HEK293 (cell line): ENCODE measurements around the gene TBC1D24.
"Not testable (repeated sequence)": the region's sequence is repeated elsewhere in the genome, so short reads cannot be mapped to it uniquely, and the experiment has no call there.

ENCODE experiments used
- CTCF ChIA-PET: fragments of 350-600 bp; formaldehyde crosslinking; extraction: SDS; loops from one replicate; lab custom pipeline; 2021; ENCODE audit warnings: antibody characterized with exemption; lab: Yijun Ruan, JAX
- POLR2A ChIA-PET: fragments of 300-600 bp; formaldehyde crosslinking; extraction: SDS; loops from one replicate; lab custom pipeline; 2020; ENCODE audit warnings: antibody characterized with exemption, inconsistent platforms; lab: Yijun Ruan, JAX
- H3K27ac ChIP-seq: fragments of 200-500 bp; sonication (Bioruptor generic); 2 replicates; pipeline ENCODE4 v1.5.1; 2014; ENCODE audit warnings: low read depth, low read length, control low read depth, inconsistent platforms; ENCODE audit errors: extremely low read depth
- H3K36me3 ChIP-seq, 2 experiments: fragments of 200-500 bp in 1 of 2; sonication (Bioruptor generic) in 1 of 2; 1 replicate in 1 of 2; 2 replicates in 1 of 2; pipeline ENCODE4 v1.5.1; 2014 to 2017; ENCODE audit warnings: inconsistent platforms in 2 of 2, low read length in 2 of 2; ENCODE audit not compliant: control insufficient read depth in 2 of 2, insufficient read depth in 1 of 2
- H3K4me1 ChIP-seq: fragments of 200-500 bp; sonication (Bioruptor generic); 2 replicates; pipeline ENCODE4 v1.5.1; 2014; ENCODE audit warnings: mild to moderate bottlenecking, low read length, inconsistent platforms; ENCODE audit not compliant: control insufficient read depth, insufficient read depth
- H3K4me3 ChIP-seq: 2 replicates; pipeline ENCODE4 v1.5.1; 2011; ENCODE audit warnings: low read depth, mild to moderate bottlenecking, control low read depth, low read length, moderate library complexity
- H3K9me3 ChIP-seq: fragments of 200-500 bp; sonication (Bioruptor generic); 2 replicates; pipeline ENCODE4 v1.5.1; 2014; ENCODE audit warnings: low read depth, low read length, inconsistent platforms; ENCODE audit not compliant: control insufficient read depth, insufficient read depth
- IKZF3 ChIP-seq: fragments of 450-650 bp; IDR thresholded peaks from 2 replicates; pipeline ENCODE4 v1.5.0; 2018; ENCODE audit warnings: missing biosample characterization, mild to moderate bottlenecking, missing genetic modification characterization, moderate library complexity
- MYNN ChIP-seq: fragments of 450-650 bp; formaldehyde crosslinking; IDR thresholded peaks from 2 replicates; pipeline ENCODE4 v1.5.1; 2016; ENCODE audit warnings: missing biosample characterization, missing genetic modification characterization, borderline replicate concordance
- PRDM6 ChIP-seq: fragments of 450-650 bp; formaldehyde crosslinking; IDR thresholded peaks from 2 replicates; pipeline ENCODE4 v1.5.1; 2017; ENCODE audit warnings: missing biosample characterization, missing genetic modification characterization
- ZBTB10 ChIP-seq: fragments of 450-650 bp; formaldehyde crosslinking; IDR thresholded peaks from 2 replicates; pipeline ENCODE4 v1.5.1; 2016; ENCODE audit warnings: missing biosample characterization, missing genetic modification characterization
- ZBTB8A ChIP-seq: fragments of 450-650 bp; formaldehyde crosslinking; IDR thresholded peaks from 2 replicates; pipeline ENCODE4 v1.5.1; 2016; ENCODE audit warnings: missing biosample characterization, missing genetic modification characterization
- ZFP41 ChIP-seq: fragments of 450-650 bp; formaldehyde crosslinking; IDR thresholded peaks from 2 replicates; pipeline ENCODE4 v1.5.1; 2016; ENCODE audit warnings: missing biosample characterization, missing genetic modification characterization, borderline replicate concordance
- ZIC2 ChIP-seq: fragments of 450-650 bp; formaldehyde crosslinking; IDR thresholded peaks from 2 replicates; pipeline ENCODE4 v1.5.1; 2016; ENCODE audit warnings: missing biosample characterization, missing genetic modification characterization
- ZNF121 ChIP-seq: fragments of 450-650 bp; formaldehyde crosslinking; IDR thresholded peaks from 2 replicates; pipeline ENCODE4 v1.5.1; 2016; ENCODE audit warnings: missing biosample characterization, missing genetic modification characterization
- ZNF175 ChIP-seq: fragments of 450-650 bp; formaldehyde crosslinking; IDR thresholded peaks from 2 replicates; pipeline ENCODE4 v1.5.1; 2016; ENCODE audit warnings: missing biosample characterization, missing genetic modification characterization
- ZNF341 ChIP-seq: fragments of 450-650 bp; formaldehyde crosslinking; IDR thresholded peaks from 2 replicates; pipeline ENCODE4; 2016; ENCODE audit warnings: low read depth, missing biosample characterization, missing genetic modification characterization
- ZNF404 ChIP-seq: fragments of 450-650 bp; formaldehyde crosslinking; IDR thresholded peaks from 2 replicates; pipeline ENCODE4 v1.5.1; 2017; ENCODE audit warnings: missing biosample characterization, missing genetic modification characterization
- ZNF488 ChIP-seq: fragments of 450-650 bp; formaldehyde crosslinking; IDR thresholded peaks from 2 replicates; pipeline ENCODE4 v1.5.1; 2016; ENCODE audit warnings: missing biosample characterization, missing genetic modification characterization
- ZNF600 ChIP-seq: fragments of 450-650 bp; formaldehyde crosslinking; IDR thresholded peaks from 2 replicates; pipeline ENCODE4 v1.5.1; 2016; ENCODE audit warnings: missing biosample characterization, missing genetic modification characterization
- ZNF843 ChIP-seq: fragments of 450-650 bp; formaldehyde crosslinking; IDR thresholded peaks from 2 replicates; pipeline ENCODE4 v1.5.1; 2016; ENCODE audit warnings: missing biosample characterization, missing genetic modification characterization
- ZSCAN23 ChIP-seq: fragments of 450-650 bp; formaldehyde crosslinking; IDR thresholded peaks from 2 replicates; pipeline ENCODE4 v1.5.1; 2016; ENCODE audit warnings: missing biosample characterization, missing genetic modification characterization

The TBC1D24 gene

GRCh38 chr16:2477327-2477726 is 2.4 kb downstream of the TBC1D24 start:
- TF ChIP-seq ZNF121 (peak; percentile 76), ZNF404 (tag by site-specific recombination) (no peak)
- H3K27ac ChIP-seq, result no peak overlapping the region
- H3K9me3 ChIP-seq, result no peaks in the 10 kb centered on the region
- H3K4me1 ChIP-seq, result peaks cover 4% of the 10 kb centered on the region
- H3K4me3 ChIP-seq, result no peak overlapping the region
- peaks cover 0 to 4% of the 10 kb centered on the region in 2 experiments; a peak in 1 of 3 replicates for H3K36me3 ChIP-seq
- POLR2A ChIA-PET, result interaction anchor here (1.0 to 1.4 kb wide), 2 partner anchors 10 to 18 kb away, joined by 3 read pairs; no protein-coding TSS in a partner anchor
- CTCF ChIA-PET, result interaction anchor here (2.2 kb wide), 1 partner anchor 24 kb away, joined by 11 read pairs; no protein-coding TSS in a partner anchor

GRCh38 chr16:2478279-2478678 is 3.4 kb downstream of the TBC1D24 start:
- H3K4me1 ChIP-seq, result peaks cover 2% of the 10 kb centered on the region
- CTCF ChIA-PET, result interaction anchor here (2.2 kb wide), 1 partner anchor 23 kb away, joined by 11 read pairs; no protein-coding TSS in a partner anchor
- no peak for TF ChIP-seq ZSCAN23
- TF ChIP-seq ZIC2 (tag by site-specific recombination), result peak; percentile 63; the same call in 1 of the 2 replicates
- TF ChIP-seq PRDM6 (tag by site-specific recombination), result no peak
- no peak for TF ChIP-seq ZFP41 (tag by site-specific recombination)
- TF ChIP-seq ZNF341 (tag by site-specific recombination), result 0 out of 2 replicates have a peak, but pooled peaks have one; percentile 17
- TF ChIP-seq ZNF843 (tag by site-specific recombination), result no peak
- TF ChIP-seq ZNF600, result peak; percentile 11; the same call in 1 of the 2 replicates

GRCh38 chr16:2479996-2480395 is 5.1 kb downstream of the TBC1D24 start:
- H3K27ac ChIP-seq, H3K4me1 ChIP-seq, H3K4me3 ChIP-seq, H3K9me3 ChIP-seq, POLR2A ChIA-PET, H3K36me3 ChIP-seq, CTCF ChIA-PET: not testable (repeated sequence)
- peak; percentile 79 for TF ChIP-seq ZNF121

More at GRCh38 chr16:2478279-2478678, 3.4 kb downstream of the TBC1D24 start:
- H3K27ac ChIP-seq, result no peak overlapping the region
- POLR2A ChIA-PET, result interaction anchor here (1.0 to 1.4 kb wide), 2 partner anchors 11 to 19 kb away, joined by 3 read pairs; no protein-coding TSS in a partner anchor
- peaks cover 0 to 4% of the 10 kb centered on the region in 2 experiments; a peak in 1 of 3 replicates for H3K36me3 ChIP-seq
- H3K4me3 ChIP-seq, result no peak overlapping the region
- no peaks in the 10 kb centered on the region for H3K9me3 ChIP-seq

GRCh38 chr16:2480948-2481347 is 6.0 kb downstream of the TBC1D24 start:
- Histone ChIP-seq H3K9me3 (no peaks in the 10 kb centered on the region), H3K27ac (no peak overlapping the region), H3K36me3 (peaks cover 0 to 4% of the 10 kb centered on the region in 2 experiments; a peak in 1 of 3 replicates), H3K4me3 (no peak overlapping the region), H3K4me1 (no peaks in the 10 kb centered on the region)
- ChIA-PET CTCF (no interaction called here), POLR2A (no interaction called here)
- TF ChIP-seq ZNF488 (no peak), MYNN (no peak), ZNF121 (no peak), IKZF3 (tag by site-specific recombination) (no peak), ZBTB10 (tag by site-specific recombination) (no peak), ZBTB8A (tag by site-specific recombination) (no peak), ZNF175 (no peak)
